Glomerular endothelial cell (primary cell): ENCODE measurements around the gene SPATA2. TPM values are rescaled to one million over a fixed set of nuclear protein-coding genes. Genes with fewer than 3 reads are reported as not detected.
"Not testable (repeated sequence)": the region's sequence is repeated elsewhere in the genome, so short reads cannot be mapped to it uniquely, and the experiment has no call there.

Experiments
- DNase-seq: peaks from one replicate; pipeline ENCODE4 v3.0.0-alpha.2; 2011; ENCODE audit warnings: low read depth, low spot score; ENCODE audit errors: extremely low read depth
- total RNA-seq: library from RNA; depleted of rRNA; stranded (reverse); fragments of >200 nt; gene quantifications from 2 replicates; pipeline ENCODE4 v1.2.3, GENCODE V29; 2015

SPATA2 gene, protein sequence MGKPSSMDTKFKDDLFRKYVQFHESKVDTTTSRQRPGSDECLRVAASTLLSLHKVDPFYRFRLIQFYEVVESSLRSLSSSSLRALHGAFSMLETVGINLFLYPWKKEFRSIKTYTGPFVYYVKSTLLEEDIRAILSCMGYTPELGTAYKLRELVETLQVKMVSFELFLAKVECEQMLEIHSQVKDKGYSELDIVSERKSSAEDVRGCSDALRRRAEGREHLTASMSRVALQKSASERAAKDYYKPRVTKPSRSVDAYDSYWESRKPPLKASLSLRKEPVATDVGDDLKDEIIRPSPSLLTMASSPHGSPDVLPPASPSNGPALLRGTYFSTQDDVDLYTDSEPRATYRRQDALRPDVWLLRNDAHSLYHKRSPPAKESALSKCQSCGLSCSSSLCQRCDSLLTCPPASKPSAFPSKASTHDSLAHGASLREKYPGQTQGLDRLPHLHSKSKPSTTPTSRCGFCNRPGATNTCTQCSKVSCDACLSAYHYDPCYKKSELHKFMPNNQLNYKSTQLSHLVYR
- total RNA-seq: 4.4 and 5.4 TPM in 2 replicates

DNA sequence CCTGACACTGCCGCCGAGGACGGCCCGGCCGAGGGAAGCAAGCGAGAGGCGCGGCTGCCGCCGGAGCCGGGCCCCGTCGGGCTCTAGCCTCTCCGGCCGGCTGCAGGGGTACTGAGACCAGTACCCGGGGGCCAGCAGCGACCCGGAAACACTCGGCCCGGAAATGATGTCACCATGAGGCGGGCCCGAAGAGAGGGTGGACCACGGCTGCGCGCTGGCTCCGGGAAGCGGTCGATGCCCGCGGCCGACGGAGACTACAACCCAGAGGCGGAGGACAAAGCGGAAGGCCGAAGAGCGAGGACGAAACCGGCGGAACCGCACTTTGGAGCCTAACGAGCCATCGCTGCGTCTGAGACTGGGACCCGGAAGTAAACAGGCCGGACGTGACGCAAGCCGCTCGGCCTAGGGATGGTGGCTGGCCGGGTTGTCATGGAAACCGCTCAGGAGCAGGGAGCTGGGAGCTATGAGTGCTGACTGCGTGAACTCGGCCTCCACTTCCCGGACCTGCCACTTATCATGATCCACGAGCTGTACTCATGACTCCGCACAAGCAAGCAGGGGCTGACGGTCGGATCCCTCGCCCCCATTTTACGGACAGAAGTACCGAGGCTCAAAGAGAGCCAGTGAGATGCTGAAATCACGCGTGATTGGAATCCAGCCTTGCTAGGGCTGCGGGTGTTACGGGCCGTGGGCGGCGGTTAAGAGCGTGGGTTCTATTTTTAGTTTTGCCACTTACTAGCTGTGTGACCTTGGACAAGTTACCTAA lies at the start of gene SPATA2:
Gene SPATA2, minus strand, starts transcription at position 150 of the 766 bp plus-strand sequence. CDS start 7,039 bp downstream, outside the sequence.
- peak; percentile 60 for DNase-seq

DNA sequence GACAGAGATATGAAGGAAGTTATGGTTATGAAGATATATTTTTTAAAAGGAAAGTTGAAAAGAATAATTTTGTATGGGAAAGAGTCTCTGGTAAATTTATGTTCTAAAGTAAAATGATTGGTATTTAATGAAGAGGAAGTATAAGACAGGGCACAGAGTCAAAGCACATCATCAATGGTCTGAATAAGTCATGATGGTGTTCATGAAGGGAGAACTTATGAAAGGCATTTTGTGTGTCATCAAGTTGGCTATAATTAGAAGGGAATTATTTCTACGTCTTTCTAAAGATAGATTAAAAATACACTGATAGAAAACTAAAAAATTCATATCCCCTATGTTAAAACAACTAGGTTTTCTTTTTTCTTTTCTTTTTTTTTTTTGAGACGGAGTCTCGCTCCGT lies 46.1 kb upstream of the SPATA2 start:
- DNase-seq: no peak

DNA sequence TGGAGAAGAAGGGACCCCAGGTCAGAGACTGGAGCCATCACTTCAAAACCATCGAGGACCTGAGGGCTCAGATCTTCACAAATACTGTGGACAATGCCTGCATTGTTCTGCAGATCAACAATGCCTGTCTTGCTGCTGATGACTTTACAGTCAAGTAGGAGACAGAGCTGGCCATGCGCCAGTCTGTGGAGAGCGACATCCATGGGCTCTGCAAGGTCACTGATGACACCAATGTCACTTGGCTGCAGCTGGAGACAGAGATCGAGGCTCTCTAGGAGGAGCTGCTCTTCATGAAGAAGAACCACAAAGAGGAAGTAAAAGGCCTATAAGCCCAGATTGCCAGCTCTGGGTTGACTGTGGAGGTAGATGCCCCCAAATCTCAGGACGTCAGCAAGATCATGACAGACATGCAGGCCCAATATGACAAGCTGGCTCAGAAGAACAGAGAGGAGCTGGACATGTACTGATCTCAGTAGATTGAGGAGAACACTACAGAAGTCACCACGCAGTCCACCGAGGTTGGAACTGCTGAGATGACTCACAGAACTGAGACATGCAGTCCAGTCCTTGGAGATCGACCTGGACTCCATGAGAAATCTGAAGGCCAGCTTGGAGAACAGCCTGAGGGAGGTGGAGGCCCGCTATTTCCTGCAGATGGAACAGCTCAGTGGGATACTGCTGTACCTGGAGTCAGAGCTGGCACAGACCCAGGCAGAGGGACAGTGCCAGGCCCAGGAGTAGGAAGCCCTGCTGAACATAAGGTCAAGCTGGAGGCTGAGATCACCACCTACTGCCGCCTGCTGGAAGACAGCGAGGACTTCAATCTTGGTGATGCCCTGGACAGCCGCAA lies 42.0 kb upstream of the SPATA2 start:
- not testable (repeated sequence) for DNase-seq

DNA sequence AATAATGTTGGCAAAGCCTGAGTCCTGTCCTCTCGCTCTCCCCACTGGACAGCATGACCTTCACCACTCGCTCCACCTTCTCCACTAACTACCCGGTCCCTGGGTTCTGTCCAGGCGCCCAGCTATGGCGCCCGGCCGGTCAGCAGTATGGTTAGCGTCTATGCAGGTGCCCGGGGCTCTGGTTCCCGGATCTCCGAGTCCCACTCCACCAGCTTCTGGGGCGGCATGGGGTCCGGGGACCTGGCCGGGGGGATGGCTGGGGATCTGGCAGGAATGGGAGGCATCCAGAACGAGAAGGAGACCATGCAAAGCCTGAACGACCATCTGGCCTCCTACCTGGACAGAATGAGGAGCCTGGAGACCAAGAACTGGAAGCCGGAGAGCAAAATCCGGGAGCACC lies 41.4 kb upstream of the SPATA2 start:
- DNase-seq: no peak

DNA sequence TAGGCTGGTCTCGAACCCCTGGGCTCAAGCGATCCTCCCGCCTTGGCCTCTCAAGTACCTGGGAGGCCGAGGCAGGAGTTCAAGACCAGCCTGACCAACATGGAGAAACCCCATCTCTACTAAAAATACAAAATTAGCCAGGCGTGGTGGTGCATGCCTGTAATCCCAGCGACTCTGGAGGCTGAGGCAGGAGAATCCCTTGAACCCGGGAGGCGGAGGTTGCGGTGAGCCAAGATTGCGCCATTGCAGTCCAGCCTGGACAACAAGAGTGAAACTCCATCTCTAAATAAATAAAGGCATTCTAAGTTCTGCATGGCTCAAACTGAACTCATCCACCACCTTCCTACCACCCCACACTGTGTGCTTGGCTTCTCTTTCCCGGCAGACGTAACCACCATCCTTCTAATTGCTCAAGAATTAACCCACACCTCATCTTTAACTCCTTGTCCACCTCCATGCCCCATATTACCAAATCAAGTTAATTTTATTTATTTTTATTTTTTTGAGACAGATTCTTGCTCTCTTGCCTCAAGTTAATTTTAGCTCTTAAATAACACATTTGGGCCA lies 40.6 kb upstream of the SPATA2 start:
- not testable (repeated sequence) for DNase-seq

DNA sequence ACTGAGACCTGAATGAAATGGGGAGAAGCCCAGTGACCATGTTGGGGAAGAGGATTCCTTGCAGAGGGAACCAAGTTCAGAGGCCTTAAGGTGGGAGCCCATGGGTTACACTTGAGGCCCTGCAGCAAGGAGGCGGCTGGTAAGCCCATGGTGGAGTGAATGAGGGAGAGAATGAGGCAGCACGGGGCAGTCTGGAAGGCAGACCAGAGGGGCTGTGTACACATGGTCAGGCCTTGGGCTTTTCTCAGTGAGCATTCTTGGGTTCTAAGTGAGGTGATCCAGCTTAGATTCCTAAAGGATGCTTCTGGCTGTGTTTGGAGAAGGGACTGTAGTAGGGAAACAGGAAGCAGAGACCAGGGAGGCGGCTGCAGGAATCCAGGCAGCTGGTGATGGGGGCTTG lies 39.8 kb upstream of the SPATA2 start:
- no peak for DNase-seq

DNA sequence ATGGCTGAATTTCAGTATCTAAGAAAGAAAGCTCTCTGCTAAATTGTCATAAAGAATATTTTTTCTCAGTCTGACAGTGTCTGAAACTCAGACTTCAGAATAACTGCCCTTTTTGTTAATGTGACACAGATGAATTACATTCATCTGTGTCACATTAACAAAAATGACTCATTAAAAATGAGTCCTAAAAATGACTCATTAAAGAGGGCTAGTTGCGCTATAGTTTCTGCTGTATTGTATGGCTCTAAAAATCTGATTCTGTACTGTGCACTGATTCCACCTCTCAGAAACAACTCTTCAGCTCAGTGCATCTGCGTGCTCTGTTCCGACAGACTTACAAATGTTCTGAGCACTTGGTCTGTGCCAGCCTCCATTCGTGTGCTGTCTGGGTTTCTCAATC lies 35.8 kb upstream of the SPATA2 start:
- DNase-seq: no peak

DNA sequence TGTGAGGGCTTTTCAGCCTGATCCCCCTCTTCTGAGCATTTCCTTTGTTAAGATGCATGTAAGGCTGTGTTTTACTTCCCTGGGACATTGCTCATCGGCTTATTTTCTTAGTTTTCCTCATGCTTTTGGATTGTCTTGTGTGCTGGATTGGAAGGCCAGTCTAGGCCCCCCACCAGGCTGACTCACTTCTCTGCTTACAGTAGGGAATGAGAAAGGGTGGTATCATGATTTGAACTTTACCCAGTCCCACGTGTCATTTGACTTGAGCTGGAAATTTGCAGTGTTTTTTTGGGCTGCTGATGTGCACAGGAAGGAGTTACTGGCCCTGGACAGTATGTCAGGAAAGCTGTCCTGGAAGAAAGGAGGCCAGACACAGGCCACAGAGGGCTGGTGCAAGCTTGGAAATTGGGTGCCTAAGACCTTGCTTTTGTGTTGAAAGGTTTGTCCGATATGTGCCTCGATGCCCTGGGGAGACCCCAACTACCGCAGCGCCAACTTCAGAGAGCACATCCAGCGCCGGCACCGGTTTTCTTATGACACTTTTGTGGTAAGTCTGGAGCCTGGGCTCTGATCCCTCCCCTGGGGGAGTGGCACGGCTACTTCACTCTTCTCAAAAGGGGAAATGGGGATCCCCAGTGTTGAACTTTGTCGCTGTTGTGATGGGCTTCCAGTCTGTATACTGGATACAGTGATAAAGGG lies 33.6 kb upstream of the SPATA2 start:
- no peak for DNase-seq

DNA sequence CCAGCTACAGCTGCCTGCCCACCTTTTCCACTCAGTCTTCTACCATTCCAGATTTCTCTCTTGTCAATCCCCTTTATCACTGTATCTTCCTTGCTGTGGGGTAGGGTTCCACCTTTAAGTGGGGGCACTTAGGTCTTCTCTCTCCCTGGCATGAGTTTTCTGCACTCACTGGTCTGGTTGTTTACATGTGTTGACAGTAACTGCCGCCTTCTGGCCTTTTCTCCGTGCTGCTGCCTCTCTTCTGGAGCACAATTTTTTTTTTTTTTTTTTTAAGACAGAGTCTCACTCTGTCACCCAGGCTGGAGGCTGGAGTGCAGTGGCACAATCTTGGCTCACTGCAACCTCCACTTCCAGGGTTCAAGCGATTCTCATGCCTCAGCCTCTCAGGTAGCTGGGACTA lies 32.8 kb upstream of the SPATA2 start:
- DNase-seq: no peak

DNA sequence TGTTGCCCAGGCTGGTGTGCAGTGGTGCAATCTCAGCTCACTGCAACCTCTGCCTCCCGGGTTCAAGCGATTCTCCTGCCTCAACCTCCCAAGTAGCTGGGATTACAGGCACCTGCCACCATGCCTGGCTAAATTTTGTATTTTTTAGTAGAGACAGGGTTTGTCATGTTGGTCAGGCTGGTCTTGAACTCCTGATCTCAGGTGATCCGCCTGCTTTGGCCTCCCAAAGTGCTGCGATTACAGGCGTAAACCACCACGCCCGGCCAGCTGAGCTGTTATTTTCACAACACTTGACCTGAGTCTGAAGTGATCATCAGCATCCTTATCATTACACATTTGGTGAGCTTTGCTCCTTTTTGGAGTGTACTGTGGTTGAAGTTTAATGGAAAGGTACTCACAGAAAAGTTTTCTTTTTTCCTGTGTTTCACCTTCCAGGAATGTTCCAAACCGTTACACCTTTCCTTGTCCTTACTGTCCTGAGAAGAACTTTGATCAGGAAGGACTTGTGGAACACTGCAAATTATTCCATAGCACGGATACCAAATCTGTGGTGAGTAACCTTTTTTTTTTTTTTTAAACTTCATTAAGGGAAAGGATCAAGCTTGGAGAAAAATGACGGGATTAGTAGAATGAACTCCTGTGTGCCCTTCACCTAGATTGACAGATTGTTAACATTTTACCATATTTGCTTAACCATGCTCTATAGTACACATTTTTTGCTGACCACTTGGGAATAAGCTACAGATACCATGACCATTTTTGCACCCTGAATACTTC lies 30.6 kb upstream of the SPATA2 start:
- no peak for DNase-seq

DNA sequence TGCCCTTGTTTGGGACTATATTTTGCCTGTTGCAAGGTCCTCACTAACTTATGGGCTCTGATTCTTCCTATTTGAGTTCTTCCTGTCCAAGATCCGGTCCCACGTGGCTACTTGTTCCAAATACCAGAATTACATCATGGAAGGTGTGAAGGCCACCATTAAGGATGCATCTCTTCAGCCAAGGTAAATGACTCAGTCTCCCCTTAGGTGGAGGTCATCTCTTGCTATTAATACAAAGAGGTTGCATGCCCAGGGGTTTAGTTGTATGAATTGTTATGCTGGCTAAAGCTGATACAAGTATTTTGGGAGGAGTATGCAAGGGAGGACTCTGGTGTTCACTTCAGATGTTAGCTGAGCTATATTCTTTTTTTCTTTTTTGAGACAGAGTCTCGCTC lies 30.0 kb upstream of the SPATA2 start:
- no peak for DNase-seq

DNA sequence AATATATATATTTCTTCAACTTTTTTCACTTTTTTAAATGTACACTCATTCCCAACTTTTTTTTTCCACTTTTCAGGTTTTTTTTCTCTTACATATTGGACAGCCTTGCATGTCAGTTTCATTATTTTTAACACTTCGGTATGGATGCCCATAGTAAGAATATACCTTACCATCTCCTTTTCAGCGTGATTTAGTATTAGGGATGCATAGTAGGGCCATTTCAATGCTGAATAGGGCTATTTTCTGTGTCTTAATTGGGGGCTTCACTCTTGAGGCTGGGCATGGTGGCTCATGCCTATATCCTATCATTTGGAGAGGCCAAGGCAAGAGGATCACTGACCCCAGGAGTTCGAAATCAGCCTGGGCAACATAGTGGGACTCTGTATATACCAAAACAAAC lies 27.6 kb upstream of the SPATA2 start:
- DNase-seq: no peak

DNA sequence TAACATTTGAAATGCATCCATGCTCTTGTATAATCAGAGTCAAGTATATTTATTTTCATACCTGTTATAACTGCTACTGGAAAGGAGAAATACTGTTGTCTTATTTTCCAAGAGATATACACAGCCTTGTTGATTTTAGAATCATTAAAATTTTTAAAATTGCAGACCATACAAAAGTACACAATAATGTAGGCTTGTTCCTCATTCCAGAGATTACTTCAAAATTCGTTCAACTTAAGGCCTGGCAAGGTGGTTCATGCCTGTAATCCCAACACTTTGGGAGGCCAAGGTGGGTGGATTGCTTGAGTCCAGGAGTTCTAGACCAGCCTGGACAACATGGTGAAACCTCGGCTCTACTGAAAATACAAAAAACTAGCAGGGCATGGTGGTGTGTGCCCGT lies 27.0 kb upstream of the SPATA2 start:
- no peak for DNase-seq

DNA sequence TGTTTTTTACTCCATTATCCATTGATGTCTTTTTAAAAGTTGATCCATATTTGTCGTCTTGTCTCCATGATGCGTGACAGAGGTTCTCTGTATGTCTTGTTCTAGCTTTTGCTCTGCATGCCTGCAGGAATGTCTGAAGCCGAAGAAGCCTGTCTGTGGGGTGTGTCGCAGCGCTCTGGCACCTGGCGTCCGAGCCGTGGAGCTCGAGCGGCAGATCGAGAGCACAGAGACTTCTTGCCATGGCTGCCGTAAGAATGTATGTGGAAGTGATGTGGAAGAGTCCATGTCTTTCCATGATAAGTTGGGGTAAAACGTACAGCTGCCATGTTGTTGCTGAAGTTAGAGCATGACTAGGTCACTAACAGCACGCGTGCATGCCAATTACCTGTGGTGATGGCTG lies 26.1 kb upstream of the SPATA2 start:
- DNase-seq: no peak

DNA sequence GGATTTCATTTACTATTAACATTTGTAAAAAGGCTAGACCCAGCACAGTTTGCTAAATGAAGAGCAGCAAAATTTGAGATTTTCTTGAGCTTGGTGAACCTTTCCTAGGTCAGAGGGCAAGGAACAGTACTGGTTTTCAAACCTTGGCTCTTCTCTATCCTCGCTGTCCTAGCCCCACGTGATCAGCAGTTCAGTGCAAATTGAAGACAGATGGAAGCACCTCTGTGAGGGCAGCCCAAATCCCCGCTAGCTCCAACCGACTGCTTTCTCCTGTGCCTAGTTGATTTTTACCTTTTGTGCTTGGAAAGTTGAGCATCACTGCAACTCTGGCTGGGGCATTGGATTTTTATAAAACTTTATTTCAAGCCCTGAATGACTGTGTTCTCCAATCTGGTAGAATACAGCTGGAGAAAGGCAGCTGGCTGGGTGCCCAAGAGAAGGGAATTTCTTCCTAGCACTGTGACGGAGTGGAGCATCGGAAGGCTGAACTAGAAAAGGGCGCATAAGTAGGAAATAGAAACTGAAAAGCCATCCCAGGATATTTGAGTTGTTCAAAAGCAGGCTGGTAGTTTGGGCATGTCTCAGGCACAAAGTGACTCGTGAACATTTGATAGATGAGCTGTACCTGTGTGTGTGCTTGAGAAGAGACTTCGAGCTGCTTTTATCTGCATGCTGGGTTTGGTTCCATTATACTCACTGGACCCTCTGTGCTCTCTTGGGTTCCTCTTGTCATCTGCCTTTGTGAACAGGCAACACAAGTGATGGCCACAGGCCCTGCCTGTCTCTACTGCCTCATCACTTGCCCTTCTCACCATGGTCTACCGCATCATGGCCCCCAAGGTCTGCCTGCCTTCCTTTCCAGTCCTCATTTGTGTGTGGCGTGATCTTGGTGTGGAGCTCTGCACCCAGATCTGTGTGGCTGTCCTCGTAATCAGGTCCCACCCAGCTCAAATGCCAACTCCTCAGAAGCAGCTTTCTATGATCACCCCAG lies 23.1 kb upstream of the SPATA2 start:
- no peak for DNase-seq

DNA sequence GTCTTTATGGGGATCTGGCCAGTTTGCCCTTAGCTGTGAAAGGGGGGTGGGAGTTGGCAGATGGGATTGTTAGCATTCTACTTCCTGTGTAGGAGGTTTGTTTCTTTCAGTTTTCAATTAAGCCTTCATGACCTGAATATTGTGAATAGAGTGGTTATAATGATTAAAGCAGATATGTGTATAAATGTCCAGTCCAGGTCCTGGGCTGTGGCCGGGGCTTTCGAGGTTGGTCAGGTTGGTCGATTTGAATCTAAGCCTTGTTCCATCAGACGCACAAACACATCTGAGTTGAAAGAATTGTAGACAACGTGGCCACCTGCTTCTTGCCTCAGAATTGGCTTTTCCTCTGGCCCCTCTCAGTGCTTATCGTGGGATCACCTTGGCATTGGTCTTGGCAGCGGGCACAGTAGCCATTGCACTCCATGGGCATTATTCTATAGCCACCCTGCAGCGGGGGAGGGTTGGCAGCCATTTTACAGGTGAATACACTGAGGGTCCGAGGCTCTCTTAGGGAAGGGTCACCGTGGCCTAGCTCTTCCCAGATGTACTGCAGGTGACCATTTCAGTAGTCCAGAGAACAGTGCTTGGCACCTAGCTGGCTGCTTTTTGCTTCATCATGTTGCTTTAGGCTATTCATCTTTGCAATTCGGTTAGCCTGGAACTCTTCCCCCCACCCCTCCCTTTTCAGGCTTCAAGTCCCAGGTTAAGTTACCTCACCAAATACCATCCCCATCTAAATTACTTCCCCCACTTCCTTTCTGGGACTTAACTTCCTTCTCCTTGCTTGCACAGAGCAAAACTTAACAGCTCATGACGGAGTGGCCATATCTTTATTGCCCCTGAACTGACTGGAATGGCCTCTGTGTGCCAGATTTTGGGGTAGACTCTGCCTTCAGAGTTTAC lies 21.9 kb upstream of the SPATA2 start:
- no peak for DNase-seq
